ENCODE results near the gene PHIP.

DNA sequence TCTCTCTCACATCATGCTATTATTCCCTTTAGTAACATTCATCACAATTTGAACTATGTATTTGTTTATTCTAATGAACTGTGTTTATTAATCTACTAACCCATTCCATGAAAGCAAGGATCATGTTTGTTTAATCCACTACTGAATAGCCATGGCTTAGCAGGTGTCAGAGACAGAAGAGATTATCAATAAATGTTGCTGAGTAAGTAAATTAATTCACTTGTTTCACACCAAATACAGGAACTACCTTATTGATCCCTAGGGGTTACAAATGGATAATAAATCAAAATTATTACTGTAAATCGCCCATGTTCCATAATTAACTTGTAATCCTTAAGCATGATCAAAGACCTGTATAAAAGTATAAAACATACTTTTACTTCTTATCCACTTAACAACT lies 76.6 kb downstream of the PHIP start:
- TF ChIP-seq POLR2A (IDR thresholded peaks at IDR 0.05) (no peak), CTCF (IDR thresholded peaks at IDR 0.05) (no peak)

Data from body of pancreas (tissue), 4 donors.